Measurements from ENCODE around the gene APLN.

The APLN gene

DNA sequence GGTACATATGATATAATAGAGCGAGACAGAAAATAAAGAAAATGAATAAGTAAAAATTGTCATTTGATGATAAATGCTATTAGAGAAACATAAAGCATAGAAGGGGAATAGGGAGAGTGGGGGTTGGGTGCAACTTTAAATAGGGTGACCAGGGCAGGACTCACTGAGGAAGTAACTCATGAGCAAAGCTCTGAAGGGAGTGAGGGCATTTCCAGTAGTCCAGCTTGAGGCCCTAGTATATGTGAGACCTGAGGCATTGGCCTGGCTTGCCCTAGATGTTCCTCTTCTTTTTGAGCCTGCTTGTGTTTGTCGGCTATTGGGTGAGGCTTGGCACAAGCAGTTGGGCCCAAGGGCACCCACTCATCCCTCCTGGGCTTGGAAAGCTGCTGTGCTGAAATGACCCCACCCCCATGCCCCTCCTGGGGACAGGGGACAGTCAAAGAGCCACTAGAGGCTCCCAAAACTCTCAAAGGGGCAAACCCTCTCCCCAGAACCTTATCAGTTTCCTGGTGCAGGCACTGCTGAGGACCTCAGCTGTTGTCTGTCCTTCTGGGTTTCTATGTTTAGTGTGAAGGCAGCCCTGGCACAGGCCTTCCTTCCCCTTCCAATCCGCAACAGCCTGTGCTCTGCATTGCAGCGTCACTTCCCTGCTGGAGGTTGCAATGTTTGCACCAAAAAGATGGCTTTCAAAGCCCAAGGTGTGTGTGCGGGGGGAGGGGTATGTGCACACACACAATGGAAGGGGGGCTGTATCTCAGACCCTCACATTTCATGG is 40.1 kb downstream of the APLN start:
- Histone ChIP-seq H3K36me3 (replicated peaks; ENCODE audit: low read depth, low read length) (no peaks in the 10 kb centered on the region), H3K4me2 (ENCODE audit: low read length) (no peak overlapping the region)

DNA sequence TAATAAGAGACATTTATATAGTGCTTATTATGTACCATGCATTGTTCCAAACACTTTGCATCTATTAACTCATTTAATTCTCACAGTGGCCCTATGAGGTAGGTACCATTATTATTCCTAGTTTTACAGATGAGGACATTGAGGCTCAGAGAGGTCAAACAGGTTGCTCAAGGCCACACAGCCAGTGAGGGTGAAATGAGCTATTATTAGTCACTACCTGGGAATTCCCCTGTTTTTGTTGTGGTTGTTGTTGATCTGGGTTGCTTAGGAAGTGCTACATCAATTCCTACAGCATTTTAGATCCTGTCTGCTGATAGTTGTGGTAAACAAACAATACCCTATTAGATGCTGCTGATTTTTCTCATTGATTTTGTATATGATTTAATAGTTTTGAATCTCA is 41.2 kb downstream of the APLN start:
- H3K4me2 ChIP-seq (ENCODE audit: low read length), result no peak overlapping the region
- H3K27ac ChIP-seq (ENCODE audit: low read length), result no peak overlapping the region
- H2AFZ ChIP-seq (ENCODE audit: low read depth, low read length), result no peak overlapping the region
- no peaks in the 10 kb centered on the region for H3K36me3 ChIP-seq (replicated peaks; ENCODE audit: low read depth, low read length)
- no peaks in the 10 kb centered on the region for H4K20me1 ChIP-seq (ENCODE audit: insufficient read depth, low read length)
- no peaks in the 10 kb centered on the region for H3K9me3 ChIP-seq (ENCODE audit: insufficient read depth, low read length)
- no peak overlapping the region for H3K4me3 ChIP-seq (ENCODE audit: low read length)
- no peaks in the 10 kb centered on the region for H3K27me3 ChIP-seq (ENCODE audit: low read depth, low read length)
- H3K9ac ChIP-seq (ENCODE audit: low read length), result no peak overlapping the region
- TF ChIP-seq CTCF (IDR thresholded peaks at IDR 0.05; ENCODE audit: low read depth, low read length) (no peak), EZH2phosphoT487 (IDR thresholded peaks at IDR 0.05; ENCODE audit: low read depth) (no peak)
- H3K79me2 ChIP-seq (ENCODE audit: low read length), result no peaks in the 10 kb centered on the region
- no peaks in the 10 kb centered on the region for H3K4me1 ChIP-seq (ENCODE audit: low read length)

More for the DNA sequence above, 40.1 kb downstream of the APLN start:
- no peak overlapping the region for H2AFZ ChIP-seq (ENCODE audit: low read depth, low read length)
- H4K20me1 ChIP-seq (ENCODE audit: insufficient read depth, low read length), result no peaks in the 10 kb centered on the region
- no peak overlapping the region for H3K27ac ChIP-seq (ENCODE audit: low read length)
- no peak overlapping the region for H3K9ac ChIP-seq (ENCODE audit: low read length)
- H3K27me3 ChIP-seq (ENCODE audit: low read depth, low read length), result no peaks in the 10 kb centered on the region
- H3K79me2 ChIP-seq (ENCODE audit: low read length), result no peaks in the 10 kb centered on the region
- no peak overlapping the region for H3K4me3 ChIP-seq (ENCODE audit: low read length)
- TF ChIP-seq EZH2phosphoT487 (IDR thresholded peaks at IDR 0.05; ENCODE audit: low read depth), result no peak
- no peak for TF ChIP-seq CTCF (IDR thresholded peaks at IDR 0.05; ENCODE audit: low read depth, low read length)
- H3K4me1 ChIP-seq (ENCODE audit: low read length), result no peaks in the 10 kb centered on the region
- H3K9me3 ChIP-seq (ENCODE audit: insufficient read depth, low read length), result no peaks in the 10 kb centered on the region

DNA sequence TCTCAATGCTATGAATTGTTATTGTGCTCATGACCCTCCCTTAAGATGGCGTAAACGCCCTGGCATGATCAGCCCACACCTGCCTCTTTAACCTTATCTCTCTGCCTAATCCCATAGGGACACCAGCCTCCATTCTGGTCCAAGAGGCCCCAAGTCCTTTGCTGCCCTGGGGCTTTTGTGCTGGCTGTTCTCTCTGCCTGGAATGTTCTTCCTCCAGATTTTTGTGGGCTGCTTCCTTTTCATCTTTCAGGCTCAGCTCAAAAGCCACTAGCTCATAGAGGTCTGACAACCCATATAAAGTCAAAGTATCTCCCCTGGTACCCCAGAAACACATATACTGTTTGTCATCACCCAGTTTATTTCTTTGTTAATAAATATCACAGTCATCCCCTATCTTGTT is 42.4 kb downstream of the APLN start:
- Histone ChIP-seq H3K4me2 (ENCODE audit: low read length) (no peak overlapping the region), H3K27ac (ENCODE audit: low read length) (no peak overlapping the region), H3K4me3 (ENCODE audit: low read length) (no peak overlapping the region), H4K20me1 (ENCODE audit: insufficient read depth, low read length) (no peaks in the 10 kb centered on the region), H3K36me3 (replicated peaks; ENCODE audit: low read depth, low read length) (no peaks in the 10 kb centered on the region), H3K79me2 (ENCODE audit: low read length) (no peaks in the 10 kb centered on the region), H3K27me3 (ENCODE audit: low read depth, low read length) (no peaks in the 10 kb centered on the region), H3K9ac (ENCODE audit: low read length) (no peak overlapping the region), H2AFZ (ENCODE audit: low read depth, low read length) (no peak overlapping the region), H3K9me3 (ENCODE audit: insufficient read depth, low read length) (no peaks in the 10 kb centered on the region), H3K4me1 (ENCODE audit: low read length) (no peaks in the 10 kb centered on the region)
- TF ChIP-seq CTCF (IDR thresholded peaks at IDR 0.05; ENCODE audit: low read depth, low read length) (no peak), EZH2phosphoT487 (IDR thresholded peaks at IDR 0.05; ENCODE audit: low read depth) (no peak)

DNA sequence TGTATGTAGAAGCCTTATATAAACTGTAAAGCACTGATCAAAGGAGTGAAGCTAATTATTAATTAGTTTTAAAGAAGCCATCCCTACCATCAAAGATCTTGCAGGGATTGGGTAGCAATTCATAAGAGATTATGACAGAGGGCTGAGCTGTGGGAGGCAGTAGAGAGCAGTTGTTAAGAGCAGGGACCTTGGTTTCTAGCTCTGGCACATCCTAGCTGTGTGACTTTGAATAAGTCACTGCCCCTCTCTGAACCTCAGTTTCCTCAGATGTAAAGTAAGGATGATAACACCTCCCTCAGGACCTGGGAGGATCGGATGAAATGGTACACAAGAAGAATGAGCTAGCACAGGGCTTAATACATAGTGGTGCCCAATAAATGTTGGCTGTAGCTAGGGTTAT is 45.4 kb downstream of the APLN start:
- TF ChIP-seq EZH2phosphoT487 (IDR thresholded peaks at IDR 0.05; ENCODE audit: low read depth) (no peak), CTCF (IDR thresholded peaks at IDR 0.05; ENCODE audit: low read depth, low read length) (0 out of 2 replicates have a peak, but pooled peaks have one; percentile 26)
- Histone ChIP-seq H2AFZ (ENCODE audit: low read depth, low read length) (no peak overlapping the region), H3K9ac (ENCODE audit: low read length) (no peak overlapping the region), H4K20me1 (ENCODE audit: insufficient read depth, low read length) (no peaks in the 10 kb centered on the region), H3K4me1 (ENCODE audit: low read length) (peaks cover 10% of the 10 kb centered on the region), H3K9me3 (ENCODE audit: insufficient read depth, low read length) (no peaks in the 10 kb centered on the region), H3K36me3 (replicated peaks; ENCODE audit: low read depth, low read length) (no peaks in the 10 kb centered on the region), H3K27me3 (ENCODE audit: low read depth, low read length) (no peaks in the 10 kb centered on the region), H3K27ac (ENCODE audit: low read length) (no peak overlapping the region), H3K4me2 (ENCODE audit: low read length) (no peak overlapping the region), H3K4me3 (ENCODE audit: low read length) (no peak overlapping the region), H3K79me2 (ENCODE audit: low read length) (no peaks in the 10 kb centered on the region)
